Tibial nerve (tissue), 3 donors: ENCODE data around the gene SEMA6B.
"Not testable (repeated sequence)": the region's sequence is repeated elsewhere in the genome, so short reads cannot be mapped to it uniquely, and the experiment has no call there.

ENCODE experiments used
- POLR2A ChIP-seq, 2 donors: fragments of 450-650 bp; IDR thresholded peaks; one replicate each; pipeline ENCODE4 v1.6.1; 2017; ENCODE audit warnings: antibody characterized with exemption in 2 of 2, mild to moderate bottlenecking in 2 of 2, moderate library complexity in 2 of 2
- TF ChIP-seq, protein P1 (sequence below), 5 experiments: fragments of 200-600 bp in 3 of 5; fragments of 450-650 bp in 2 of 5; sonication (generic) in 3 of 5; IDR thresholded peaks; one replicate each; pipeline ENCODE4 v1.5.1; 2016 to 2019; ENCODE audit warnings: antibody characterized with exemption in 5 of 5, mild to moderate bottlenecking in 3 of 5, moderate library complexity in 2 of 5

DNA sequence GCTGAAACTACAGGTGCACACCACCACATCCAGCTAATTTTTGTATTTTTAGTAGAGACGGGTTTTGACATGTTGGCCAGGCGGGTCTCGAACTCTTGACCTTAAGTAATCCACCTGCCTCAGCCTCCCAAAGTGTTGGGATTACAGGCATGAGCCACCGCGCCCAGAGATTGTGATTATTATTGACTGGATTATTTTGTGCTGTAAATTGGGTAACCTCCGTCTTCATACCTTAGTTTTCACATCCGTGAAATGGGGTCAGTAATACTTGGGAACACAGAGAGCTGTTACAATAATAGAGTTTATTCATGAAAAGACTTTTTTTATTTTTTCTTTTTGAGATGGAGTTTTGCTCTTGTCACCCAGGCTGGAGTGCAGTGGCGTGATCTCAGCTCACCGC, 35.7 kb upstream of the SEMA6B start:
- TF ChIP-seq, protein P1, sequence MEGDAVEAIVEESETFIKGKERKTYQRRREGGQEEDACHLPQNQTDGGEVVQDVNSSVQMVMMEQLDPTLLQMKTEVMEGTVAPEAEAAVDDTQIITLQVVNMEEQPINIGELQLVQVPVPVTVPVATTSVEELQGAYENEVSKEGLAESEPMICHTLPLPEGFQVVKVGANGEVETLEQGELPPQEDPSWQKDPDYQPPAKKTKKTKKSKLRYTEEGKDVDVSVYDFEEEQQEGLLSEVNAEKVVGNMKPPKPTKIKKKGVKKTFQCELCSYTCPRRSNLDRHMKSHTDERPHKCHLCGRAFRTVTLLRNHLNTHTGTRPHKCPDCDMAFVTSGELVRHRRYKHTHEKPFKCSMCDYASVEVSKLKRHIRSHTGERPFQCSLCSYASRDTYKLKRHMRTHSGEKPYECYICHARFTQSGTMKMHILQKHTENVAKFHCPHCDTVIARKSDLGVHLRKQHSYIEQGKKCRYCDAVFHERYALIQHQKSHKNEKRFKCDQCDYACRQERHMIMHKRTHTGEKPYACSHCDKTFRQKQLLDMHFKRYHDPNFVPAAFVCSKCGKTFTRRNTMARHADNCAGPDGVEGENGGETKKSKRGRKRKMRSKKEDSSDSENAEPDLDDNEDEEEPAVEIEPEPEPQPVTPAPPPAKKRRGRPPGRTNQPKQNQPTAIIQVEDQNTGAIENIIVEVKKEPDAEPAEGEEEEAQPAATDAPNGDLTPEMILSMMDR (IDR thresholded peaks at IDR 0.05) = not testable (repeated sequence)
- TF ChIP-seq POLR2A (IDR thresholded peaks at IDR 0.05) = not testable (repeated sequence)
